HG03103 (cell line): ENCODE measurements around the gene DCUN1D3.

Experiments used
- ATAC-seq: cut with Tn5 transposase; IDR thresholded peaks from one replicate; pipeline ENCODE4 v1.9.1; 2021; ENCODE audit warnings: low read depth; ENCODE audit not compliant: unreplicated experiment

Gene DCUN1D3

GRCh38 chr16:20894388-20894787, 5.8 kb downstream of the DCUN1D3 start:
- ATAC-seq: no peak

GRCh38 chr16:20889625-20890275, 10.4 kb downstream of the DCUN1D3 start:
- no peak for ATAC-seq

GRCh38 chr16:20887207-20887606, 13.0 kb downstream of the DCUN1D3 start:
- no peak for ATAC-seq

GRCh38 chr16:20886320-20886719, 13.8 kb downstream of the DCUN1D3 start:
- ATAC-seq: no peak

GRCh38 chr16:20884240-20884556, 16.0 kb downstream of the DCUN1D3 start:
- no peak for ATAC-seq

- ATAC-seq: no peak
Measured at GRCh38 chr16:20883554-20884239, 16.5 kb downstream of the DCUN1D3 start.

- no peak for ATAC-seq
Measured at GRCh38 chr16:20881503-20881878, 18.7 kb downstream of the DCUN1D3 start.

GRCh38 chr16:20880867-20881502, 19.2 kb downstream of the DCUN1D3 start:
- no peak for ATAC-seq

GRCh38 chr16:20879175-20880040, 20.8 kb downstream of the DCUN1D3 start:
- ATAC-seq: no peak

- no peak for ATAC-seq
Measured at GRCh38 chr16:20878682-20879147, 21.4 kb downstream of the DCUN1D3 start.

GRCh38 chr16:20875355-20875650, 24.9 kb downstream of the DCUN1D3 start:
- ATAC-seq: no peak

- no peak for ATAC-seq
Measured at GRCh38 chr16:20874088-20874581, 26.0 kb downstream of the DCUN1D3 start.

GRCh38 chr16:20873331-20873730, 26.8 kb downstream of the DCUN1D3 start:
- no peak for ATAC-seq

- no peak for ATAC-seq
Measured at GRCh38 chr16:20871941-20872815, 28.0 kb downstream of the DCUN1D3 start.

- ATAC-seq: no peak
Measured at GRCh38 chr16:20871258-20871657, 28.9 kb downstream of the DCUN1D3 start.

GRCh38 chr16:20870122-20870820, 29.9 kb downstream of the DCUN1D3 start:
- no peak for ATAC-seq

GRCh38 chr16:20868890-20869289, 31.3 kb downstream of the DCUN1D3 start:
- no peak for ATAC-seq

- no peak for ATAC-seq
Measured at GRCh38 chr16:20867585-20867984, 32.6 kb downstream of the DCUN1D3 start.

GRCh38 chr16:20866801-20867200, 33.4 kb downstream of the DCUN1D3 start:
- ATAC-seq: no peak
